PC-3 (cell line): ENCODE measurements around the gene HLF.

Experiments
- CTCF ChIP-seq: fragments of 300-600 bp; sonication (generic); conservative IDR thresholded peaks from 2 replicates; pipeline ENCODE4 v1.5.1; 2017; ENCODE audit warnings: antibody characterized with exemption, low read depth, mild to moderate bottlenecking, low read length
- EZH2 ChIP-seq: fragments of 300-600 bp; sonication (generic); IDR thresholded peaks from one replicate; pipeline ENCODE4 v1.6.1; 2017; ENCODE audit warnings: antibody characterized with exemption, mild to moderate bottlenecking, low read length; ENCODE audit not compliant: unreplicated experiment

- TF ChIP-seq CTCF (no peak), EZH2 (no peak)
Measured at GRCh38 chr17:55290492-55291113, 25.8 kb downstream of the HLF start.
